Hepatocyte (in vitro differentiated cells): Measurements from ENCODE around the gene NGEF. TPM values are rescaled to one million over a fixed set of nuclear protein-coding genes. Genes with fewer than 3 reads are reported as not detected.

Experiments
- DNase-seq: peaks from one replicate; pipeline ENCODE4 v3.0.0-alpha.2; 2016; ENCODE audit warnings: low spot score
- H2AFZ ChIP-seq: fragments of 200-600 bp; sonication (generic); 2 replicates; pipeline ENCODE4 v1.6.0; 2016; ENCODE audit warnings: antibody characterized with exemption, mild to moderate bottlenecking
- H3K27ac ChIP-seq: fragments of 200-600 bp; sonication (generic); 2 replicates; pipeline ENCODE4 v1.5.1; 2016; ENCODE audit warnings: mild to moderate bottlenecking
- H3K27me3 ChIP-seq: fragments of 200-600 bp; sonication (generic); 2 replicates; pipeline ENCODE4 v1.6.1; 2016
- H3K36me3 ChIP-seq: fragments of 200-600 bp; sonication (generic); replicated peaks from 2 replicates; pipeline ENCODE4 v1.5.1; 2016; ENCODE audit warnings: low read depth; ENCODE audit not compliant: insufficient read depth
- H3K4me1 ChIP-seq: fragments of 200-600 bp; sonication (generic); 2 replicates; pipeline ENCODE4 v1.5.1; 2016; ENCODE audit warnings: mild to moderate bottlenecking, moderate library complexity; ENCODE audit not compliant: insufficient read depth
- H3K4me2 ChIP-seq: fragments of 200-600 bp; sonication (generic); 2 replicates; pipeline ENCODE4 v1.6.0; 2016
- H3K4me3 ChIP-seq: fragments of 200-600 bp; sonication (generic); 2 replicates; pipeline ENCODE4 v1.5.1; 2016; ENCODE audit warnings: mild to moderate bottlenecking
- H3K79me2 ChIP-seq: fragments of 200-600 bp; sonication (generic); 2 replicates; pipeline ENCODE4 v1.6.0; 2017; ENCODE audit warnings: mild to moderate bottlenecking
- H3K9me2 ChIP-seq: fragments of 200-600 bp; sonication (generic); replicated peaks from 2 replicates; pipeline ENCODE4 v1.6.0; 2017; ENCODE audit warnings: mild to moderate bottlenecking; ENCODE audit not compliant: insufficient read depth
- H3K9me3 ChIP-seq: fragments of 200-600 bp; sonication (generic); 2 replicates; pipeline ENCODE4 v1.5.1; 2016; ENCODE audit warnings: low read depth, mild to moderate bottlenecking
- H4K20me1 ChIP-seq: fragments of 200-600 bp; sonication (generic); 2 replicates; pipeline ENCODE4 v1.6.0; 2016; ENCODE audit warnings: mild to moderate bottlenecking; ENCODE audit not compliant: insufficient read depth, poor library complexity, severe bottlenecking
- CTCF ChIP-seq: fragments of 200-600 bp; sonication (generic); IDR thresholded peaks from 2 replicates; pipeline ENCODE4 v1.5.1; 2016; ENCODE audit warnings: antibody characterized with exemption, mild to moderate bottlenecking; ENCODE audit not compliant: poor library complexity
- EZH2 ChIP-seq: fragments of 200-600 bp; sonication (generic); IDR thresholded peaks from 2 replicates; pipeline ENCODE4 v1.6.1; 2016; ENCODE audit warnings: antibody characterized with exemption, mild to moderate bottlenecking, borderline replicate concordance
- EZH2phosphoT487 ChIP-seq: fragments of 200-600 bp; sonication (generic); IDR thresholded peaks from one replicate; pipeline ENCODE4 v1.6.1; 2018; ENCODE audit warnings: antibody characterized with exemption, mild to moderate bottlenecking, low read depth, moderate library complexity; ENCODE audit not compliant: unreplicated experiment, severe bottlenecking
- WGBS: methylation state at CpG from one replicate; pipeline ENCODE4 v1.1.6; 2016; ENCODE audit warnings: low lambda C conversion rate; ENCODE audit errors: missing lambda C conversion rate; 5-methylcytosine and 5-hydroxymethylcytosine counted together
- polyA plus RNA-seq: library from polyadenylated mRNA; unstranded; fragments of >200 nt; fragmentation: Nextera tagmentation; extraction: Ambion mirVana; gene quantifications from 2 replicates; pipeline ENCODE4 v1.2.1, GENCODE V29; 2016
- total RNA-seq: library from RNA; depleted of rRNA; stranded (reverse); fragments of >200 nt; gene quantifications from 2 replicates; pipeline ENCODE4 v1.2.3, GENCODE V29; 2014

NGEF gene
- total and polyA plus RNA-seq, 2 experiments from 2014 or later = 2.2 to 3.2 TPM

GRCh38 chr2:233032551-233033320 lies 19.7 kb upstream of the NGEF start, which contains the start of gene NEU2:
Gene NEU2, plus strand, starts transcription at chr2:233032672. Its CDS starts 0 bp downstream, at chr2:233032672.
- no peaks in the 10 kb centered on the region for H3K9me3 ChIP-seq
- H3K9me2 ChIP-seq = no peaks in the 10 kb centered on the region
- no peak within 1 kb of the TSS for H3K4me2 ChIP-seq
- 92% methylated on average over 13 of the region's 13 CpGs for WGBS
- no peaks in the 10 kb centered on the region for H3K36me3 ChIP-seq
- H2AFZ ChIP-seq = no peak within 1 kb of the TSS
- DNase-seq = no peak
- no peaks in the 10 kb centered on the region for H4K20me1 ChIP-seq
- no peak within 1 kb of the TSS for H3K4me3 ChIP-seq
- H3K4me1 ChIP-seq = no peaks in the 10 kb centered on the region
- no peak within 1 kb of the TSS for H3K27ac ChIP-seq
- H3K27me3 ChIP-seq = no peaks in the 10 kb centered on the region
- no peaks in the 10 kb centered on the region for H3K79me2 ChIP-seq
- TF ChIP-seq EZH2 (no peak), EZH2phosphoT487 (no peak), CTCF (no peak)

- TF ChIP-seq EZH2 (no peak), EZH2phosphoT487 (no peak), CTCF (no peak)
- no peaks in the 10 kb centered on the region for H3K36me3 ChIP-seq
- no peak for DNase-seq
- no peaks in the 10 kb centered on the region for H3K9me3 ChIP-seq
- H3K4me3 ChIP-seq = no peak overlapping the region
- no peak overlapping the region for H3K4me2 ChIP-seq
- WGBS = 77% methylated on average over 27 of the region's 27 CpGs
- no peak overlapping the region for H3K27ac ChIP-seq
- no peaks in the 10 kb centered on the region for H3K79me2 ChIP-seq
- H3K4me1 ChIP-seq = no peaks in the 10 kb centered on the region
- H2AFZ ChIP-seq = no peak overlapping the region
- no peaks in the 10 kb centered on the region for H3K9me2 ChIP-seq
- no peaks in the 10 kb centered on the region for H3K27me3 ChIP-seq
- no peaks in the 10 kb centered on the region for H4K20me1 ChIP-seq
Measured at GRCh38 chr2:233031556-233032500, 18.8 kb upstream of the NGEF start.

GRCh38 chr2:233029321-233029720 lies 16.3 kb upstream of the NGEF start:
- TF ChIP-seq EZH2 (no peak), EZH2phosphoT487 (no peak), CTCF (no peak)
- Histone ChIP-seq H3K4me3 (no peak overlapping the region), H3K9me3 (no peaks in the 10 kb centered on the region), H3K36me3 (no peaks in the 10 kb centered on the region), H3K4me2 (no peak overlapping the region), H3K4me1 (no peaks in the 10 kb centered on the region), H3K9me2 (no peaks in the 10 kb centered on the region), H2AFZ (no peak overlapping the region), H3K27ac (no peak overlapping the region), H4K20me1 (no peaks in the 10 kb centered on the region), H3K79me2 (no peaks in the 10 kb centered on the region), H3K27me3 (no peaks in the 10 kb centered on the region)
- DNase-seq = no peak
- WGBS = 93% methylated on average over 9 of the region's 9 CpGs
